A549 treated with RU486 at 1 μM for 4 hours (cell line): ENCODE results near the gene SFTPB. TPM values are rescaled to one million over a fixed set of nuclear protein-coding genes. Genes with fewer than 3 reads are reported as not detected.

Experiments used
- total RNA-seq: library from RNA; stranded (reverse); fragments of 200-300 nt; extraction: Qiagen RNA extraction; gene quantifications from 5 replicates; pipeline ENCODE4 v1.2.3, GENCODE V29; 2022; ENCODE audit warnings: low read depth

SFTPB gene
- total RNA-seq, result 0.09 to 0.37 TPM (median 0.12 TPM) in 4 of 5 replicates, not detected in the other

DNA sequence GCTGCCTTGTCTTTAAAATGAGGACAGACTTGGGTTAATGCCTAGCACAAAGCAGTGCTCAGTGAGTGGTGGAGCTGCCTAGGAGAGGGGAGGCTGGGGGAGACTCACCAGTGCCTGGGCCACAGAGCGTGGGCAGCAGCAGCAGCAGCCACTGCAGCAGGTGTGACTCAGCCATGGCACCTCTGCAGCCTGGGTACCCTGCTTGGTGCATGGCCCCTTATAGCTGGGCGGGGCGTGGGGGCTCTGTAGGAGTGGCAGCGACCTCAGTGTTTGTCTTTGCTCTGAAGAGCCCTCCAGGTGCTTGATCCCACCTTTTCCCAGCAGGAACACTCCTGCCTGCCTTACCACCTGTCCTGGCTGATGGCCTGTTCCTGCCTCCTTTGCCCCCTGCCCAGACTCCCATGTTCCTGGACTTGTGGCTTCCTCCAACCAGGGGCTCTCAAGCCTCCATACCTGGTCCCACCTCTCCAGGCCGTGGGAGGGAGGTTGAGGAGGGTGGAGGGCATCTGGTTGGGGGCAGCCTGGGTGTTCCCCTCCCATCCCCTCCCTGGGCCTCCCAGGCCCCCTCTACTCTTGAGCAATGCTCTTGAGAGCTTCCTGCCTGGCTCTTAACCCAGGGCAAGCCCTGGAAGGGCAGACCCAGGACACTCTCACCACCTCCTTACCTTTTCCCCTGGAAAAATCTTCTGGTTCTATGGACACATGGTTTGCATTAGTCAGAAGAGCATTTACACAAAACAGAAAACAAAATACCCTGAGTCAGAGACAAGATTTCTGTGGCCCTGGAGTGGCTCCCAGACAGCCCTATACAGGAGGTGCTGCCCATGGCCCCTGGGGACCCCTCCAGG lies at the start of gene SFTPB:
Gene SFTPB, minus strand, starts transcription at position 191 of the 848 bp plus-strand sequence. Its CDS starts 16 bp downstream, at position 175.

DNA sequence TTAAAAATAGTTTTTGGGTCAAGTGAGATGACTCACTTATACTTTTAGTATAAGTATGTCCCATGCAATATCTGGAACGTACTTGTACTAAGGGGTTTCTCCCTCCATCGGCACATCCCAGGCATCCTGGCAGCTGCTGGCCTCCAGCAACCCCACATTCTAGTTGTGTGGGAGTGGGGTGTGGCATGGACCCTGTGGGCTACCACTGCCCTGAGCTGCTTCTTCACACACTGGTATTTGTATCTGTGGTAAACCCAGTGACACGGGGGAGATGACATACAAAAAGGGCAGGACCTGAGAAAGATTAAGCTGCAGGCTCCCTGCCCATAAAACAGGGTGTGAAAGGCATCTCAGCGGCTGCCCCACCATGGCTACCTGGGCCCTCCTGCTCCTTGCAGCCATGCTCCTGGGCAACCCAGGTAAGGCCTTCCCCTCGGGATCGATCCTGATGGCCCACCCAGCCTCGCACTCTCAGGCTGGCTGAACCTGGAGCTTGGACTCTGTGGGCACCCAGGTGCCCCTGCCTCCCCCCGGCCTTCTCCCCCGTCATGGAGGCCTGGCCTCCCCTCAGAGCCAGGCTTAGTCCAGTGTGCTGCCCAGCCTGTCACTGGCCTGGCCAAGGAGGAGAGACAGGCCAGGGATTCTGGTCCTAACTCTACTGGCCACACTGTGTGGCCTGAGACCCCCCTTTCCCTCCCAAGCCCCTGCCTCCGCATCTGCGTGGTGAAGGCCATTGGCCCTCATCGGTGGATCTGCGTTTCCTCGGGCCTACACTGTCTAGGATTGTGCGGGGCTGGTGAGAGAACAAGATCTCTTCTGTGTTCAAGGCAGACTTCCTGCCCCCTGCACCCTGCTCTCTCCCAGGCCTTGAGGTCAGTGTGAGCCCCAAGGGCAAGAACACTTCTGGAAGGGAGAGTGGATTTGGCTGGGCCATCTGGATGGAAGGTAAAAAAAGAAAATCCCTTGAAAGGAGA lies 26.3 kb upstream of the SFTPB start, which contains the start of gene GNLY:
Gene GNLY, plus strand, starts transcription at position 307 of the 974 bp plus-strand sequence. Its CDS starts 61 bp downstream, at position 368.

DNA sequence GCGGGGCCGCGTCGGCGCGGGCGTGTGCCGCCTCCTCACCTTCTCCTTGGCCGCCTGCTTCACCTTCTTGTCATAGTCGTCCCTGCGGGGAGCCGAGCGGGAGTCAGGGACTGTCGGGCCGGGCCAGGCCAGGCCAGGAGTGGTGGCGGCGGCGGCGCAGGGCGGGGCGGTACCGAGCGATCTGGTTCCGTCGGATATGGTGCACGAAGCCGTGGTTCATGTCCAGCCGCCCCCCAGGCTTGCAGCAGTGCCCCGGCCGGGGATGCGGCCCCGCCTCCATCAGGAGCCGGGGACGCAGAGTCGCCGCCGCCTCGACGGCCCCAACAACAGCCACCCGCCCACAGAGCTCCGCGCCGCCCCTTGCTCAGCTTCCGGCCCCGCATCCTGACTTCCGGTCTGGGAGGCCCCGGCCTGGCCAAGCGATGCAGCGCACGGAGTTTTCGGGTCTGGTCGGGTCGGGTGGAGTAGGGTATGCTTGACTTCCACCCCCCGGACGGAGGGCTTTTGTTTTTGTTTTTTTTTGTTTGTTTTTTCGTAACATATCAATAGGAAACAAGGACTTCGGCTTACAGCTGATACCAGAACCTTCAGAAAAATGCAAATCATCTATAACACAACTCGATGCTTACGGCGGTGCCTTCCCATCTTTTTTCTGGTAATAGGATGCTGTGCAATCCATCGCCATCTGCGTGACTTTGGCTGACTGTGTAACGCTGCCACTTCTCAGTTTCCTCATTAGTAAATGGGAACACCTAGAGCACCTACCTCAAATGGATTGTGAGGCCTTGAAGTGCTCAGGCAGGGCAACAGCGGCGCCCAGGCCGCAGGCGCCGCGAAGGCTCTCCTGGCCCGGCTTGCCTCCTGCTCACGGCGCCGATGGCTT lies 56.1 kb downstream of the SFTPB start, which contains the start of gene C2orf68:
Gene C2orf68, minus strand, starts transcription at position 362 of the 883 bp plus-strand sequence. Its CDS starts 82 bp downstream, at position 280.

Other genes with a start within 250 kb of the SFTPB start
- 0.46 to 1.6 TPM (median 0.55 TPM) in 5 replicates for gene SH2D6, start 249.5 kb downstream of the SFTPB start, total RNA-seq
- 412 to 487 TPM (median 481 TPM) in 5 replicates for gene MAT2A, start 129.0 kb downstream of the SFTPB start, total RNA-seq
- 36.2 to 46.7 TPM (median 42.4 TPM) in 5 replicates for gene GGCX, start 106.7 kb downstream of the SFTPB start, total RNA-seq
- gene VAMP8, start 90.6 kb downstream of the SFTPB start, total RNA-seq, result 15.8 to 20.9 TPM (median 20.0 TPM) in 5 replicates
- gene VAMP5, start 83.8 kb downstream of the SFTPB start, total RNA-seq, result 0.15 TPM in 1 of 5 replicates, not detected in the others
- 183 to 198 TPM (median 189 TPM) in 5 replicates for gene RNF181, start 72.5 kb downstream of the SFTPB start, total RNA-seq
- gene TMEM150A, start 65.5 kb downstream of the SFTPB start, total RNA-seq, result 8.5 to 13.1 TPM (median 11.8 TPM) in 5 replicates
- gene C2orf68, start 56.1 kb downstream of the SFTPB start, total RNA-seq, result 19.6 to 28.1 TPM (median 24.4 TPM) in 5 replicates
- 69.5 to 76.1 TPM (median 75.0 TPM) in 5 replicates for gene USP39, start 52.0 kb downstream of the SFTPB start, total RNA-seq
- not detected in 5 replicates for gene GNLY, start 26.2 kb upstream of the SFTPB start, total RNA-seq
- 5.2 to 7.1 TPM (median 5.9 TPM) in 5 replicates for gene ATOH8, start 85.8 kb upstream of the SFTPB start, total RNA-seq
- gene ST3GAL5, start 220.8 kb upstream of the SFTPB start, total RNA-seq, result 28.6 to 33.7 TPM (median 31.3 TPM) in 5 replicates